Measurements from ENCODE around the gene MEGF6. TPM values are rescaled to one million over a fixed set of nuclear protein-coding genes. Genes with fewer than 3 reads are reported as not detected.

Gene MEGF6
- total RNA-seq, 1 donor from 2014 or later = 198 TPM

DNA sequence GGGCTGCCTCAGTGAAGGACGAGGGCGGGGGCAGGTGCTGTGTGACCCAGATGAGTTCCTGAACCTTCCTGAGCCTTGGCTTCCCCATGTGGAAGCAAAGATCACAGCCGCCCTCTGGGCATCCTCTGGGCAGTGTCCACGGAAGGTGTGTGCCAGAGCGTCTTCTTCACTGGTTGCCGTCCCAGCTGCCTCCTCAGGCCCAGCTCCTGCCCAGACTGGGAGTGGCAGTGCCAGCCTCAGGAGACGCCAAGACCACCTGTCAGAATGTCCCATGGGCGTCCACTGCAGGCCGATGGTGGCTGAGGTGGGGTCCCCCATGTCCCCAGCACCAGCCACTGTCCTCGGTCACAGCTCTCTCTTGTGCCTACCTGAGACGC is 146.7 kb downstream of the MEGF6 start:
- no peak overlapping the region for H3K27ac Mint-ChIP-seq (ENCODE audit: unreplicated experiment)
- H3K4me3 Mint-ChIP-seq (ENCODE audit: unreplicated experiment) = no peak overlapping the region
- no peaks in the 10 kb centered on the region for H3K36me3 Mint-ChIP-seq (ENCODE audit: low read depth, unreplicated experiment)
- TF ChIP-seq, protein P1, sequence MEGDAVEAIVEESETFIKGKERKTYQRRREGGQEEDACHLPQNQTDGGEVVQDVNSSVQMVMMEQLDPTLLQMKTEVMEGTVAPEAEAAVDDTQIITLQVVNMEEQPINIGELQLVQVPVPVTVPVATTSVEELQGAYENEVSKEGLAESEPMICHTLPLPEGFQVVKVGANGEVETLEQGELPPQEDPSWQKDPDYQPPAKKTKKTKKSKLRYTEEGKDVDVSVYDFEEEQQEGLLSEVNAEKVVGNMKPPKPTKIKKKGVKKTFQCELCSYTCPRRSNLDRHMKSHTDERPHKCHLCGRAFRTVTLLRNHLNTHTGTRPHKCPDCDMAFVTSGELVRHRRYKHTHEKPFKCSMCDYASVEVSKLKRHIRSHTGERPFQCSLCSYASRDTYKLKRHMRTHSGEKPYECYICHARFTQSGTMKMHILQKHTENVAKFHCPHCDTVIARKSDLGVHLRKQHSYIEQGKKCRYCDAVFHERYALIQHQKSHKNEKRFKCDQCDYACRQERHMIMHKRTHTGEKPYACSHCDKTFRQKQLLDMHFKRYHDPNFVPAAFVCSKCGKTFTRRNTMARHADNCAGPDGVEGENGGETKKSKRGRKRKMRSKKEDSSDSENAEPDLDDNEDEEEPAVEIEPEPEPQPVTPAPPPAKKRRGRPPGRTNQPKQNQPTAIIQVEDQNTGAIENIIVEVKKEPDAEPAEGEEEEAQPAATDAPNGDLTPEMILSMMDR (IDR thresholded peaks at IDR 0.05; ENCODE audit: unreplicated experiment) = no peak
- no peak for DNase-seq (ENCODE audit: low spot score)
- H3K27me3 Mint-ChIP-seq (ENCODE audit: unreplicated experiment) = peaks cover 2% of the 10 kb centered on the region
- H3K4me1 Mint-ChIP-seq (ENCODE audit: unreplicated experiment) = peaks cover 5% of the 10 kb centered on the region
- H3K9me3 Mint-ChIP-seq (ENCODE audit: unreplicated experiment) = no peaks in the 10 kb centered on the region

DNA sequence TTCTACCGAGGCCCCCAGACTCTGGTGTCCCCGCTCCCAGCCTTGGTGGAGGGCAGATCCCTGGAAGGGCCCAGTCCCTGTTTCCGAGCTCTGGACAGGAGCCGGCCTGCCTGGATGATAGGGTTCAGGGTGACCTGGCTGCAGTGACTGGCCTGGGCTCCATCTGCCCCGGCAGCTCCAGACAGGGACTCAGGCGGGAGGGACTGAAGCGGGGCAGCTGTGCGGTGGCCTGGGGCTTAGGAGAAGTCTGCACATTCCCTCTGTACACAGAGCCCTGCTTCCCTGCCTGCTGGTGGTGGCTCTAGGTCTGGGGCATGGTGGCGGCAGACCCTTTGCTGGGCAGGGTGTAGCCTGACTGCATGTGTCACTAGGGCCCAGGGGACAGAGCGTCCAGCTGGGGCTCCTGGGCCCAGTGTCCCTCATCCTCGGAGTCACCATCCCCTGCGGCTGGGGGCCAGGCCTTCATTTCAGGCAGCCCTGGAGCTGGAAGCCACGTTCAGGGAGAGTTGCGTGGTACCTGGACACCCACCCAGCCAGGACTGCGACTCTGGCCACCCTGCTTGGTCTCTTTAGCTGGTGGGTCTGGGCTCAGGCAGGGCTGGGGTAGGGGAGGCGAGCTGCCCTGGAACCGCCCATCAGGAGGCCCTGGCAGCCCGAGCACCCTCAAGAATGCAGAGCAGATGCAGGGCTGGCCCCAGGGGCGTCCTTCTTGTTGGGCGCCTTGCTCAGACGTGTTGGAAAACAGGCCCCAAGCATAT is 147.2 kb downstream of the MEGF6 start:
- H3K4me3 Mint-ChIP-seq (ENCODE audit: unreplicated experiment) = no peak overlapping the region
- H3K27me3 Mint-ChIP-seq (ENCODE audit: unreplicated experiment) = peaks cover 2% of the 10 kb centered on the region
- H3K36me3 Mint-ChIP-seq (ENCODE audit: low read depth, unreplicated experiment) = no peaks in the 10 kb centered on the region
- no peak for DNase-seq (ENCODE audit: low spot score)
- no peaks in the 10 kb centered on the region for H3K9me3 Mint-ChIP-seq (ENCODE audit: unreplicated experiment)
- TF ChIP-seq, protein P1 (IDR thresholded peaks at IDR 0.05; ENCODE audit: unreplicated experiment) = no peak
- peaks cover 5% of the 10 kb centered on the region for H3K4me1 Mint-ChIP-seq (ENCODE audit: unreplicated experiment)
- no peak overlapping the region for H3K27ac Mint-ChIP-seq (ENCODE audit: unreplicated experiment)

DNA sequence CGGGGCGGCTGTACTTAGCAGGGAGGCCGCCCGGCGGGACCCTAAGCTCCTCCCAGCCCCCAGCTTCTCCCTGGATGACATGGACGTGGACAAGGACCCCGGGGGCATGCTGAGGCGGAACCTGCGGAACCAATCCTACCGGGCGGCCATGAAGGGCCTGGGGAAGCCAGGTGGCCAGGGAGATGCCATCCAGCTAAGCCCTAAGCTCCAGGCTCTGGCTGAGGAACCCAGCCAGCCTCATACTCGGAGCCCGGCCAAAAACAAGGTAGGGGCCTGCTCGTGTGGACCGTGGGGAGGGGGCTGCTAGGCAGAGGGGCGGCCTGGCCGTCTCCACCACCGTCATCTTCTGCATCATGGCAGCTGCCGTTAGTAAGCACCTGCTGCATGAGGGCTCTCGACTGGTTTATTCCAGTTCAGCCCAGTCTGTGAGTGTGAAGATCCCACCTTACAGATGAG is 147.9 kb downstream of the MEGF6 start:
- peaks cover 6% of the 10 kb centered on the region for H3K27me3 Mint-ChIP-seq (ENCODE audit: unreplicated experiment)
- no peak overlapping the region for H3K27ac Mint-ChIP-seq (ENCODE audit: unreplicated experiment)
- no peak for DNase-seq (ENCODE audit: low spot score)
- H3K4me3 Mint-ChIP-seq (ENCODE audit: unreplicated experiment) = no peak overlapping the region
- no peaks in the 10 kb centered on the region for H3K9me3 Mint-ChIP-seq (ENCODE audit: unreplicated experiment)
- no peaks in the 10 kb centered on the region for H3K36me3 Mint-ChIP-seq (ENCODE audit: low read depth, unreplicated experiment)
- peaks cover 12% of the 10 kb centered on the region for H3K4me1 Mint-ChIP-seq (ENCODE audit: unreplicated experiment)
- TF ChIP-seq, protein P1 (IDR thresholded peaks at IDR 0.05; ENCODE audit: unreplicated experiment) = no peak

DNA sequence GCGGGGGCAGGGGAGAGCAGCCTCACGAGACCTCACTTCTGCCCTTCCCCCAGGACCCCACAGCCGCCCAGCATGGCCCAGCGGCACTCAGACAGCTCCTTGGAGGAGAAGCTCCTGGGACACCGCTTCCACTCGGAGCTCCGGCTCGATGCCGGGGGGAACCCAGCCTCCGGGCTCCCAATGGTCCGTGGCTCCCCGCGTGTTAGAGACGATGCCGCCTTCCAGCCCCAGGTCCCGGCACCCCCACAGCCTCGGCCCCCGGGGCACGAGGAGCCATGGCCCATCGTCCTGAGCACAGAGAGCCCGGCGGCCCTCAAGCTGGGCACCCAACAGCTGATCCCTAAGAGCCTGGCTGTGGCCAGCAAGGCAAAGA is 148.3 kb downstream of the MEGF6 start:
- Mint-ChIP-seq H3K27ac (ENCODE audit: unreplicated experiment) (no peak overlapping the region), H3K36me3 (ENCODE audit: low read depth, unreplicated experiment) (no peaks in the 10 kb centered on the region), H3K9me3 (ENCODE audit: unreplicated experiment) (no peaks in the 10 kb centered on the region), H3K4me1 (ENCODE audit: unreplicated experiment) (peaks cover 15% of the 10 kb centered on the region), H3K4me3 (ENCODE audit: unreplicated experiment) (no peak overlapping the region), H3K27me3 (ENCODE audit: unreplicated experiment) (peaks cover 6% of the 10 kb centered on the region)
- TF ChIP-seq, protein P1 (IDR thresholded peaks at IDR 0.05; ENCODE audit: unreplicated experiment) = no peak
- DNase-seq (ENCODE audit: low spot score) = no peak

DNA sequence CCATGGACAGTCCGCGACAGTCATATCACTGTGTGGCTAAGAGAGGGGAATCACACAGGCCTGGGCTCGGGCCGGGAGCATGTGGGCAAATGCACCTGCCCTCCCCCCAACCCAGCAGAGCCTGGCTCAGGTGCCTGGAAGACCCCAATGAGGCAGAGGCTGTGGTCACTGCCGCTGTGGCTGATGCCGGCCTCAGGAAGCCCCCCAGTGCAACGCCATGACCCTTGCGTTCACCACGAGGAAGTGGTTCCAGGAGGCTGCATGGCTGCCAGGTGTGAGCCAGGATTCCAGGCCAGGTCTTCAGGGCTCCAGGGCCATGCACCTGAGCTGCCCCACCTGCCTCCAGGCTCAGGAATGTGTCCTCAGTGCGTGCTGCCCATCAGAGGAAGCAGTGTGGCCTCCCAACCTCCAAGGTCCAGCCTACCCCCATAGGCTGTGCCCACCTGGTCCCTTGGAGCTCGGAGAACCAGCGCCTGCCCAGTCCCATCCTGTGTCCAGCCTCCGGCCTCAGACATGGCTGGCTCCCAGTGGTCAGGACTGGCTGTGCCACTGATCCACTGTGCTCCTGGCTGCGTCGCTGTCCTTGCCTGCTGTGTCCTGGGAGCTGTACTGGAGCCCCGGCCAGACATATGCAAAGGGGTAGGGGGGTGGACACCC is 148.8 kb downstream of the MEGF6 start:
- Mint-ChIP-seq H3K36me3 (ENCODE audit: low read depth, unreplicated experiment) (no peaks in the 10 kb centered on the region), H3K4me1 (ENCODE audit: unreplicated experiment) (peaks cover 15% of the 10 kb centered on the region)

More for the DNA sequence above, 148.8 kb downstream of the MEGF6 start:
- no peak overlapping the region for H3K27ac Mint-ChIP-seq (ENCODE audit: unreplicated experiment)
- TF ChIP-seq, protein P1 (IDR thresholded peaks at IDR 0.05; ENCODE audit: unreplicated experiment) = no peak
- peaks cover 6% of the 10 kb centered on the region for H3K27me3 Mint-ChIP-seq (ENCODE audit: unreplicated experiment)
- no peak for DNase-seq (ENCODE audit: low spot score)
- H3K9me3 Mint-ChIP-seq (ENCODE audit: unreplicated experiment) = no peaks in the 10 kb centered on the region
- no peak overlapping the region for H3K4me3 Mint-ChIP-seq (ENCODE audit: unreplicated experiment)

Measured in endothelial cell (in vitro differentiated cells).